NCI-H2196 (cell line): ENCODE data around the gene ZMYM4.

Experiments
- DNase-seq: peaks from one replicate; lab custom pipeline; 2025; ENCODE audit not compliant: unreplicated experiment; lab: John Stamatoyannopoulos, UW

ZMYM4 gene

GRCh38 chr1:35398739-35399138, 130.2 kb downstream of the ZMYM4 start:
- DNase-seq = no peak

GRCh38 chr1:35401049-35401448, 132.5 kb downstream of the ZMYM4 start:
- DNase-seq = no peak

- DNase-seq = no peak
Measured at GRCh38 chr1:35406103-35406502, 137.6 kb downstream of the ZMYM4 start.

DNA sequence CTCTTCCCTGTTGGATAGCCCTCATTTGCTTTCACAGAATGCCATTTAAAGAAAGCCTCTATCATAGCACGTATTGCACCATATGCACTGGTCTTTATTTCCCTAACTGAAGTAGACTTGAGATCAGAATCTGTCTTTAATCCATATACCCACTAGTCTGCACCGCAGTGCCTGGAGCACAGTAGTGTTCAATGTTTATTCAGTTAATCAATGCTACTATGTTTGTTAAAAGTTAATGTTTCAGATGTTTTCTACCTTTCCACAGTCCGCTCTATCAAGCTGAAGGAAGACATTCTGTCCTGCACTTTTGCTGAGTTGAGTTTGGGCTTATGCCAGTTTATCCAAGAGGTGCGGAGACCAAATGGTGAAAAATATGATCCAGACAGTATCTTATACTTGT, 139.2 kb downstream of the ZMYM4 start:
- DNase-seq = no peak

- DNase-seq = no peak
Measured at GRCh38 chr1:35408925-35409324, 140.4 kb downstream of the ZMYM4 start.

DNA sequence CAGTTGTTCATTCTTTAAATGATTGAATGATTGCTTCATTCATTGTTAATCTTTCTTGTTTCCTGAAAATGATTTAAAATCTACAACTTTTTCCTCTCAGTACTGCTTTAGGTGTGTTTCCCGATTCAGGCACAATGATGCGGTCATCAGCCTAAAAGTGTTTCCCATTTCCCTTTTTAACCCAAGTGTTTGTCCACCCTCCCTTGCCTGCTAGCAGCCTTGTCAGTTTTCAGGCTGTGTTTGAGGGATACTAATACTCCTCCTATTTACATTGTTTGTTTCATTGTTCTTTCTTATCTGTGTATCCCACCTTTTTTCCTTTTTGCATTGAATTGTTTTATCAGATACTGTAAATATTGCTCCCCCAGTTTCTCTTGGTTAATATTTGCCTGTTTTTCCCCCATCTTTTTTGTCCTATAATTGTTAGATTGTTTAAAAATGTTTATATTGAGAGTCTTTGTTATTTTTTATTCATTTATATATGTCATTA, 157.6 kb downstream of the ZMYM4 start:
- DNase-seq = no peak

DNA sequence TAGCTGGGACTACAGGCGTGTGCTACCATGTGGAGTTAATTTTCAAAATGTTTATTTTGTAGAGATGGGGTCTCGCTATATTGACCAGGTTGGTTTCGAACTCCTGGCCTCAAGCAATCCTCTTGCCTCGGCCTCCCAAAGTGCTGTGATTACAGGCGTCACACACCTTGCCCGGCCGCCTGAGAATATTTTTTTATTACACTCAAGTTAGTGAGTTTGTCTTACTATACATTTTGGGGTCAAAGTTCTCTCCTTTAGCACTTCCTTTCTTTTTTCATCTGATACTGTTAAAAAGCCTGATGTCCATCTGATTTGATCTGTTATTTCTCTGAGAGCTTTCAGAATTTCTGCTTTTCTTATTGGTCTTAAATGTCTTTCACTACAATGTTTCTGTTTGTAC, 159.9 kb downstream of the ZMYM4 start:
- DNase-seq = no peak

- no peak for DNase-seq
Measured at GRCh38 chr1:35430762-35431161, 162.3 kb downstream of the ZMYM4 start.

DNA sequence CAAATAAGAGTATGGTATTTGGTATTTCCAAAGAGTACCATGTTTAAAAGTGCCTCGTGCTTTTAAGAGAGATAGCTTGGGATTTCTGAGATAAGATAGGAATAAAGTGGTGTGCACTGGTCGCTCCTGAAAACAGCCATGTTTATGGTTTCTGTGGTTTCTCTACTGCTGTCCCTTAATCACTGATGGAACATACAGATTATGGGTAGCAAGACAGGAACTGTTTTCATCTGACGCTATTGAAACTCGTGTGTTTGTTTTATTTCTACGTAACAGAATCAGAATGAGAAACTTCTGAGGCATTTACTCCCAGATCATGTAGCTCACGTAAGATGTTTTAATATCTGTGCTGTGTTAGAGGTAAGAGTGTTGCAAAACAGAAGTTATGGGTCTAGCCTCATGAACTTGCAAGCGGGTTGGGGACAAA, 162.7 kb downstream of the ZMYM4 start:
- DNase-seq = no peak

- no peak for DNase-seq
Measured at GRCh38 chr1:35432231-35432630, 163.7 kb downstream of the ZMYM4 start.

GRCh38 chr1:35433714-35434113, 165.2 kb downstream of the ZMYM4 start:
- DNase-seq = no peak

DNA sequence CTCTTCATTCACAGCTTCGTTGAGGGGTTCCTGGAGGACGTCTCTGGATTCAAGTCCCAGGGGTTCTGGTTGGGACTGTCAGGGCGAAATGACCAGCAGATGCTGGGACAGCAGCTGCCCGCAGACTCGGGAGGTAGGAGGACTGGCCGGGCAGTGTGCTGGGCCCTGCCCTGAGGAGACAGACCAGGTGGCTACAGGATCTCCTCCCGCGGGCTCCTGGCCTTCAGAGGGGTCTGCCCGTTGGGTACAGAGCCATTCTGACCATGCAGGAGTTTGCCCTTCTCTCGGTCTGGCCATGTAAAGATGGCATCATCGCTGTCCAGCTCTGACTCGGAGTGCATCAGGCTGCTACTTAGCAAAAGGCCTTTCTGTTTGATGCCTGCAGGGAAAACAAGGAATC, 166.2 kb downstream of the ZMYM4 start:
- DNase-seq = no peak

DNA sequence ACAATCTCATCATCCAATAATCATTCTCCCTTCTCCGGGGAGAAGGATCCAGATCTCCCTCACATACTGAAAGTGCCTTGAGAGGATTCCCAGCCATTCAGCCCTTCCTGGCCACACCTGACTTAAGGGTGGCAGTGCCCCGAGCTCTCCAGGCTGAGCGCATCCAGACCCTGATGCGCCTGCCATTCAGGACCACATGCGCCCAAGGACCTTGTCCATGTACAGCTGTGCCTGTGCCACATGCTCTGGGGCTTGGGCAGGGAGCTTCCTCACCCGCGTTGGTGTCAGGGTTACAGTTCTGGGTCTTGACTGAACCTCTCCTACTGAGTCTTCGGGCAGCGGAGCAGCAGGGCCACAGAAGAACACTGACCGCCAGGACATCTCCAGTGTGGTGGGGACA, 167.6 kb downstream of the ZMYM4 start:
- DNase-seq = no peak

- no peak for DNase-seq
Measured at GRCh38 chr1:35437200-35437599, 168.7 kb downstream of the ZMYM4 start.

- DNase-seq = no peak
Measured at GRCh38 chr1:35439626-35440025, 171.1 kb downstream of the ZMYM4 start.

- DNase-seq = no peak
Measured at GRCh38 chr1:35441926-35442579, 173.5 kb downstream of the ZMYM4 start.

GRCh38 chr1:35442734-35443133, 174.2 kb downstream of the ZMYM4 start:
- no peak for DNase-seq

- peak; percentile 22 for DNase-seq
Measured at GRCh38 chr1:35443768-35444518, 175.4 kb downstream of the ZMYM4 start.

DNA sequence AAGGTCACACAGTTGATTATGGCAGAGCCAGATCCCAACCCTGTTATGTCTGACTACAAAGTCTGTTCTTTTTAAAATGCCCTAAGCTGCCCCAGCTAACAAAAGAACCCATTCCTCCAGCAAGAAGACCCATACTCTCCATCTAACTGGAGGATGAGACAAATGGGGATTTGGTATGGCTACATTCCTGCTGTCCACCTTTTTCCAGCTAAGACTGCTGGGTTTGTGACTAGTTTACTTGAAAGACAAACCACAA, 175.9 kb downstream of the ZMYM4 start:
- no peak for DNase-seq

- no peak for DNase-seq
Measured at GRCh38 chr1:35447278-35447677, 178.8 kb downstream of the ZMYM4 start.

DNA sequence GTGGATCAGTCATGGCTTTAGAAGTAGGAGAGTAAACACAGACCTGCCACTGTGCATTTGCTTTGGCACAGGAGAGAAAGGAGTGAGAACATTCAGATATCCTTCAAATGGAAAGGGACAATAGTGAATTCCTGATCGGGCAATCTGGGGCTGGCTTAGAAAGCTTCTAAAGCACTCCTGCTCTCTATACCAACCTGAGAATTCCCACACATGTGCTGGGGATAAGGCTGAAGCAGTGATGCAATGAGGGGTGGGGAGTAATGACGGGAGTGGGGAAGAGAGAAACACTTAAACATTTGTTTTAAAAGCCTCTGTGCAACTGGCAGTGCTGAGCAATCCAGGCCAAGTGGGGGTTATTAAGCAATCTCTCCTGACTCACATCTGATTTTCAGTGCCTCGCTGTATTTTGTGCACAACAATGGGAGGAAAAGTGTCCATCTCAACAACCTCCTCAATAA, 179.9 kb downstream of the ZMYM4 start:
- DNase-seq = no peak

- DNase-seq = no peak
Measured at GRCh38 chr1:35449334-35450008, 181.0 kb downstream of the ZMYM4 start.
